GF-D8 (cell line): ENCODE measurements around the gene NT5C2.
"Not testable (repeated sequence)": the region's sequence is repeated elsewhere in the genome, so short reads cannot be mapped to it uniquely, and the experiment has no call there.

ENCODE experiments used
- DNase-seq: peaks from one replicate; lab custom pipeline; 2025; lab: John Stamatoyannopoulos, UW

Gene NT5C2

GRCh38 chr10:103193107-103193819, at the start of gene NT5C2:
Gene NT5C2, minus strand, starts transcription at chr10:103193272. Its CDS starts 18,314 bp downstream, at chr10:103174958.
- peak; percentile 25 for DNase-seq

- peak; percentile 56 for DNase-seq
Measured at GRCh38 chr10:103241262-103242011, 48.4 kb upstream of the NT5C2 start.

DNA sequence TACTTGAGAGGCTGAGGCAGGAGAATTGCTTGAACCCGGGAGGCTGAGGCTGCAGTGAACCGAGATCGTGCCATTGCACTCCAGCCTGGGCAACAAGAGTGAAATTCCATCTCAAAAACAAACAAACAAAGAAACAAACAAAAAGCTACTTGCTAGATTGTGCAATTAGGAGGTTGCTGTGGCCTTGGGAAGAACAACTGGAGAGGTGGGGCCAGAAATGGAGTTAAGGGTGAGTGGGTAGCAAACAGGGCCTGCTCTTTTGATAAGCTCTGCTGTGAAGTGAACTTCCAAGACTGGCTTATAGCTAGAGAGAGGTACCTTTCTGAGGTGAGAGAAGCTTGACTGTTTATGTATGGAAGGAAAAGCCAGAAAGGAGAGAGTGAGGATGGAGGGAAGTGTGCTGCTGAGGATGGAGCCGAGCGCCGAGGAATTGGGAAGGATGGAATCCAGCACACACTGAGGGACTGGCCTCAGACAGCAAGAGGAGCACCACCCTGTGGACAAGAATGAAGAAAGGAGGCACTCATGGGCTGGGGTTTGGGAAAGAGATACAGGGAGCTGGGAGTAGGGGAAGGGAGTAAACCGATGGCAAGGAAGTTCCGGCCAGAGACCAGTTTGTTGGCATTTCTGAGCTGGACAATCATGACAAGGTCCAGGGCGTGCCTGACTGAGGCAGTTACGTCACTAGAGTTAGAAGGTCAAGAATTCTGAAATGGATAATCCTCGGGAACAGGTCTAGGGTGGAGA, 45.6 kb upstream of the NT5C2 start:
- DNase-seq = no peak

- no peak for DNase-seq
Measured at GRCh38 chr10:103235775-103236174, 42.7 kb upstream of the NT5C2 start.

- DNase-seq = no peak
Measured at GRCh38 chr10:103232772-103233488, 39.9 kb upstream of the NT5C2 start.

DNA sequence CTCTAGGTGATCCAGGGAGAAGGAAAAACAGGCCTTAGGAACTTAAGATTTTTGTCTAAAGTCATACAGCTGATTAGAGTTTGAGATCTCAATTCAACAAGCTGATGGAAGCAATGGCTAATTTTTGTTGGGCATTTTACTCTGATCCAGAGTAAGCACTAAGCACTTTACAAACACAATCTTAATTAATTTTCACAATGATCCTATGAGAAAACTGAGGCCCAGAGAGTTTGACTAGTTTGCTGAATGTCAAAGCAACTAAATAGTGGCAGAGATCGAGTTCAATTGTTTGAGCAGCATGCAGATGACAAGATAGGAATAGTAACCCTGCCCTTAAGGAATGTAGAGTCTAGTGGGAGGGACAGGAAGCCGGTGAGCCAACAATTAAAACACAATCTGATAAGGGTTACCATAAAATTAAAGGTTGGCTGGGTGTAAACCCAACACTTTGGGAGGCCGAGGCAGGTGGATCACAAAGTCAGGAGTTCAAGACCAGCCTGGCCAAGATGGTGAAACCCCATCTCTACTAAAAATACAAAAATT, 39.1 kb upstream of the NT5C2 start:
- no peak for DNase-seq

GRCh38 chr10:103231047-103231551, 38.0 kb upstream of the NT5C2 start:
- no peak for DNase-seq

DNA sequence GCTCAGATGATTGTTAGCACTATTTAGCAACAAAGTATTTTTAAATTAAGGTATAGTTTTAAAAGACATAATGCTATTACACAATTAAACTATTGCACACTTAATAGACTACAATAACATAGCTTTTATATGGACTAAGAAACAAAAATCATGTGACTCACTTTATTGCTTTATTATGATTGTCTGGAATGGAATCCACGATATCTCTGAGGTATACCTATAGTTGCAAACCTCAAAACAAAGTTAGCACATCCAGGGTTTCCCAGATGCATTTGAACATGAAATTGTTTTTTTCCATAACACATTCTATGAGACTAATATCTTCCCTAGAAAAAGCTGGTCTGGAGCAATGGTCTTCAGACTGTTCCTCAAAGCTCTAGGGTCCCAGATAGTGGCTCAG, 34.3 kb upstream of the NT5C2 start:
- no peak for DNase-seq

DNA sequence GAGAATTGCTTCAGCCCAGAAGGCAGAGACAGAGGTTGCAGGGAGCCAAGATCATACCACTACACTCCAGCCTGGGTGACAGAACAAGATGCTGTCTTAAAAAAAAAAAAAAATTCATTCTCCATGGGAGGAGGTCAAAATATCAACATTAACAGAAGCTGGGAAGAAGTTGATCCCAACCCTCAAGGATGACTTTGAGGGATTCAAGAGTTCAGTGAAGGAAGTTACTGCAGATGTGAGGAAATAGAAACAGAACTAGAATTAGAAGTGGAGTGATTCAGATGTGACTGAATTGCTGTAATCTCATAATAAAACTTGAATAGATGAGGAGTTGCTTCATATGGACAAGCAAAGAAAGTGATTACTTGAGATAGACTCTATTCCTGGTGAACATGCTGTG, 32.9 kb upstream of the NT5C2 start:
- no peak for DNase-seq

DNA sequence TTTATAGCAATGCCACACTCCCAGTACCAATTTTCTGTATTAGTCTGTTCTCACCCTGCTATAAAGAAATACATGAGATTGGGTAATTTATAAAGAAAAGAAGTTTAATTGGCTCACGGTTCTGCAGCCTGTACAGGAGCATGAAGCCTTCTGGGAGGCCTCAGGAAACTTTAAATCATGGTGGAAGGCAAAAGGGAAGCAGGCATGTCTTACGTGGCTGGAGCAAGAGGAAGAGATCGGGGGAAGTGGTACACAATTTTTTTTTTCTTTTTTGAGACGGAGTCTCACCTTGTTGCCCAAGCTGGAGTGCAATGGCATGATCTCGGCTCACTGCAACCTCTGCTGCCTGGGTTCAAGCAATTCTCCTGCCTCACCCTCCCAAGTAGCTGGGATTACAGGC, 31.6 kb upstream of the NT5C2 start:
- DNase-seq = peak; percentile 28

DNA sequence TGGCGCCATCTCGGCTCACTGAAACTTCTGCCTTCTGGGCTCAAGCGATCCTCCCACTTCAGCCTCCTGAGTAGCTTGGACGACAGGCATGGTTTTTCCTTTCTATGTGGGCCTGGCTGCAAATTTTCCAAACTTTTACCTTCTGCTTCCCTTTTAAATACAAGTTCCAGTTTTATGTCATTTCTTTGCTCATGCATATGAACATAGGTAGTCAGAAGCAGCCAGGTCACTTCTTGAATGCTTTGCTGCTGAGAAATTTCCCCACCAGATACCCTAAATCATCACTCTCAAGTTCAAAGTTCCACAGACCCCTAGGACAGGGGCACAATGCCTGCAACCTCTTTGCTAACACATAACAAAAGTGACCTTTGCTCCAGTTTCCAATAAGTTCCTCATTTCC, 31.1 kb upstream of the NT5C2 start:
- no peak for DNase-seq

DNA sequence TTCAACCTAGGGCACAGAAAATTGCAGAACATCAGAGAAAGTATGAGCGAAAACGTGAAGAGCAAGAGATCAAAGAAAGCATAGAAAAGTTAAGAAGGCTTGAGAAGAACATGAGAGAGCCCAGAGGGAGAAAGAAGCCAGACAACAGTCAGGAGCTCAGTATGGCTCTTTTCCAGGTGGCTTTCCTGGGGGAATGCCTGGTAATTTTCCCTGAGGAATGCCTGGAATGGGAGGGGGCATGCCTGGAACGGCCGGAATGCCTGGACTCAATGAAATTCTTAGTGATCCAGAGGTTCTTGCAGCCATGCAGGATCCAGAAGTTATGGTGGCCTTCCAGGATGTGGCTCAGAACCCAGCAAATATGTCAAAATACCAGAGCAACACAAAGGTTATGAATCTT, 23.3 kb upstream of the NT5C2 start:
- not testable (repeated sequence) for DNase-seq

- no peak for DNase-seq
Measured at GRCh38 chr10:103215601-103216000, 22.5 kb upstream of the NT5C2 start.

GRCh38 chr10:103210262-103210661, 17.2 kb upstream of the NT5C2 start:
- not testable (repeated sequence) for DNase-seq

DNA sequence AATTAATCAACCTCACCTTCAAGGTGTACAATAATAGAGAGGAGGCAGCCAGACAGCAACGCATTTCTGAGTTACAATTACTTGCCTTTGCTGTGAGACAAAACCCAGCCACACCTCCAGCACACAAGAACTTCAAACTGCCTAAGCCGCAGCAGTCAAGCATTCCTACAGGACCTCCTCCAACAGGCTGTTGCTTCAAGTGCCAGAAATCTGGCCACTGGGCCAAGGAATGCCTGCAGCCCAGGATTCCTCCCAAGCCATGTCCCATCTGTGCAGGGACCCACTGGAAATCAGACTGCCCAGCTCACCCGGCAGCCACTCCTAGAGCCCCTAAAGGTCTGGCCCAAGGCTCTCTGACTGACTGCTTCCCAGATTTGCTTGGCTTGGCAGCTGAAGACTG, 14.6 kb upstream of the NT5C2 start:
- DNase-seq = not testable (repeated sequence)

GRCh38 chr10:103207141-103207540, 14.1 kb upstream of the NT5C2 start:
- DNase-seq = no peak

GRCh38 chr10:103206715-103207114, 13.6 kb upstream of the NT5C2 start:
- DNase-seq = not testable (repeated sequence)

- DNase-seq = not testable (repeated sequence)
Measured at GRCh38 chr10:103205401-103205800, 12.3 kb upstream of the NT5C2 start.

- DNase-seq = no peak
Measured at GRCh38 chr10:103204353-103205255, 11.5 kb upstream of the NT5C2 start.

DNA sequence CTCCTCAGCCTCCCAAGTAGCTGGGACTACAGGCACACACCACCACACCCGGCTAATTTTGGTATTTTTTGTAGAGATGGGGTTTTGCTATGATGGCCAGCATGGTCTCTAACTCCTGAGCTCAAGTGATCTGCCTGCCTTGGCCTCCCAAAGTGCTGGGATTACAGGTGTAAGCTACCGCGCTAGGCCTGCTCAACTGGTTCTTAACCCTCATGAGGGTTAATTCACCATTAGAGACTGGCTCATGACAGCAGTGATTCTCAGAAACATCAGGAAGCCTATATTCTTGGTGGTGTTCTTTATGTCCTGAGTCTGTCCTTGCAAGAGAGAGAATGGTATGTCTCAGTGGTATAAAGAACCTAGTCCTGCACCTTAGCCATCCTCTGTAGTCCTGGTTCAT, 10.4 kb upstream of the NT5C2 start:
- no peak for DNase-seq

GRCh38 chr10:103202319-103202718, 9.2 kb upstream of the NT5C2 start:
- peak; percentile 89 for DNase-seq
